Measurements from ENCODE around the gene TBX18.
A peak's percentile ranks its signal among the peaks of the same experiment; 100 is the strongest.

Gene TBX18

DNA sequence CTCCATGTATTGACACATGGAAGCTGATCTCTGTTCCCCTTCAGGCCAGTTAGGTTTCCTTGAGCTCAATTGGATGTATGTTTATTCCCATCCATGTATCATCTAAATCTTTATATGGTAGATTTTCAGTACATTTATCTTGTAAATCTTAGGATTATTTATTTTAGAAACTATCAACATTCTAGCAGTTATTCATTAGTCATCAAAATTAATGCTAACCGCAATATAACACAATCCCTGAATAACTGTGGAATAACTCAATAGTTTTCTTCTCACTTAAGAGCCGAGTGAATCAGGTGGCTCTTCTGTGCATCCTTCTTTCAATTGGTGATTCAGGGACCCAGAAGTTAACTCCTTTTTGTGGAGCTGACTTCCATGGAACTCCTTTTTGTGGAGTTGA lies 15.5 kb upstream of the TBX18 start:
- H3K4me1 ChIP-seq (ENCODE audit: control insufficient read depth, insufficient read depth, low read length) = no peaks in the 10 kb centered on the region
- H3K4me3 ChIP-seq (ENCODE audit: low read depth, low read length) = no peak overlapping the region
- TF ChIP-seq, protein P1, sequence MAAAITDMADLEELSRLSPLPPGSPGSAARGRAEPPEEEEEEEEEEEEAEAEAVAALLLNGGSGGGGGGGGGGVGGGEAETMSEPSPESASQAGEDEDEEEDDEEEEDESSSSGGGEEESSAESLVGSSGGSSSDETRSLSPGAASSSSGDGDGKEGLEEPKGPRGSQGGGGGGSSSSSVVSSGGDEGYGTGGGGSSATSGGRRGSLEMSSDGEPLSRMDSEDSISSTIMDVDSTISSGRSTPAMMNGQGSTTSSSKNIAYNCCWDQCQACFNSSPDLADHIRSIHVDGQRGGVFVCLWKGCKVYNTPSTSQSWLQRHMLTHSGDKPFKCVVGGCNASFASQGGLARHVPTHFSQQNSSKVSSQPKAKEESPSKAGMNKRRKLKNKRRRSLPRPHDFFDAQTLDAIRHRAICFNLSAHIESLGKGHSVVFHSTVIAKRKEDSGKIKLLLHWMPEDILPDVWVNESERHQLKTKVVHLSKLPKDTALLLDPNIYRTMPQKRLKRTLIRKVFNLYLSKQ (tag by site-specific recombination; IDR thresholded peaks at IDR 0.05; ENCODE audit: borderline replicate concordance) = no peak
- ChIA-PET CTCF (interaction anchor here (0.7 kb wide), 1 partner anchor 210 kb away, joined by 3 read pairs; no protein-coding TSS in a partner anchor), POLR2A (interaction anchor here (0.9 kb wide), 1 partner anchor 16 kb away, joined by 3 read pairs; no protein-coding TSS in a partner anchor)
- no peaks in the 10 kb centered on the region for H3K36me3 ChIP-seq (ENCODE audit: control insufficient read depth in 2 of 2, insufficient read depth in 1 of 2, low read length in 2 of 2)
- no peaks in the 10 kb centered on the region for H3K9me3 ChIP-seq (ENCODE audit: control insufficient read depth, insufficient read depth, low read depth, low read length)
- H3K27ac ChIP-seq (ENCODE audit: extremely low read depth, low read depth, low read length) = no peak overlapping the region

DNA sequence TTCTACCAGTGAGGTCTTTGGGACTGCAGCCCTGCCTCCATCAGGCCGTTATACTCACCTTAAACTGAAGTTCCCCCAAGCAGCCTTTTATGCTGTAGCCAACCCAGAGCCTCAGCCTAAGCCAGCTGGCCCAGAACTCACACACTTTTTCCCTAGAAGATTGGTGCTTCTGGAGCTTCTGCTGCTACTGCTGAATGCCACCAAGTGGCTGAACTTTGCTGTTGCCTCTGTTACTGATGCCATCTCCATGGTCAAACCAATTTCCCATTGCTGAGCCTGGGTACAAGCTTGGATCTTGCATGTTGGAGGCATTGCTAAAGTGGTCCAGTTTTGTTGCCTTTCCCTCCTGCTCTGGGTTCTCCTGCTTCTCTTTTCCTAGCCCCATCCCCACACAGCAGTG lies 15.0 kb upstream of the TBX18 start:
- Histone ChIP-seq H3K4me3 (ENCODE audit: low read depth, low read length) (no peak overlapping the region), H3K9me3 (ENCODE audit: control insufficient read depth, insufficient read depth, low read depth, low read length) (no peaks in the 10 kb centered on the region), H3K36me3 (ENCODE audit: control insufficient read depth in 2 of 2, insufficient read depth in 1 of 2, low read length in 2 of 2) (no peaks in the 10 kb centered on the region), H3K27ac (ENCODE audit: extremely low read depth, low read depth, low read length) (no peak overlapping the region), H3K4me1 (ENCODE audit: control insufficient read depth, insufficient read depth, low read length) (no peaks in the 10 kb centered on the region)
- TF ChIP-seq ZNF48 (tag by site-specific recombination; IDR thresholded peaks at IDR 0.05) = no peak
- TF ChIP-seq ZNF654 (tag by site-specific recombination; IDR thresholded peaks at IDR 0.05; ENCODE audit: low read depth) = peak; percentile 18
- ChIA-PET CTCF (interaction anchor here (0.6 to 0.7 kb wide), 3 partner anchors 210 to 897 kb away, joined by 3 read pairs; no protein-coding TSS in a partner anchor), POLR2A (interaction anchor here (0.9 to 2.5 kb wide), 2 partner anchors 15 to 16 kb away, joined by 3 to 7 read pairs; partner anchors contain the start of gene TBX18)

DNA sequence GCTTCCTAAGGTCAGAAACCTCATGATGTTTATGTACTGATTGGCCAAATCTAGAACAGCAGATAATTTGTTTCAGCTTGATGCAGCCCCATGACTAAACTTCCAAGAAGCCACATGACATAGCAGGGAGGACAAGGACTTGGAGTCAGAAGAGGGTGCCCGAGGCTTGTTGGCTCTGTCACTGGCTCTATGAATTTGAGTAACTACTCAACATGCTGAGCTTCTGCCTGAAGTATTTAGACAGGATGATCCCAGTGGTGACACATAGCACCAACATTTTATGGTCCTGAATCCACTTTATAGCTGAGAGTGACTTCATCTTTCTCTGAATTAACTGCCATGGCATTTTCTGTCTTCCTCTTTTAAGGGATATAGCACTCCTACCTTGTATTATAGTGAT lies 13.5 kb upstream of the TBX18 start:
- no peak overlapping the region for H3K4me3 ChIP-seq (ENCODE audit: low read depth, low read length)
- H3K36me3 ChIP-seq (ENCODE audit: control insufficient read depth in 2 of 2, insufficient read depth in 1 of 2, low read length in 2 of 2) = no peaks in the 10 kb centered on the region
- H3K27ac ChIP-seq (ENCODE audit: extremely low read depth, low read depth, low read length) = no peak overlapping the region
- ChIA-PET POLR2A (interaction anchor here (1.1 to 2.5 kb wide), 2 partner anchors 8 to 13 kb away, joined by 4 to 7 read pairs; partner anchors contain the start of gene TBX18), CTCF (interaction anchor here (0.8 to 1.4 kb wide), 2 partner anchors 48 to 546 kb away, joined by 3 to 4 read pairs; no protein-coding TSS in a partner anchor)
- H3K4me1 ChIP-seq (ENCODE audit: control insufficient read depth, insufficient read depth, low read length) = no peaks in the 10 kb centered on the region
- H3K9me3 ChIP-seq (ENCODE audit: control insufficient read depth, insufficient read depth, low read depth, low read length) = no peaks in the 10 kb centered on the region
- TF ChIP-seq ZNF184 (tag by site-specific recombination; IDR thresholded peaks at IDR 0.05) (peak; percentile 83), ZNF366 (tag by site-specific recombination; conservative IDR thresholded peaks at IDR 0.05) (peak; percentile 58), ZNF837 (tag by site-specific recombination; IDR thresholded peaks at IDR 0.05) (no peak), ZBTB21 (tag by site-specific recombination; IDR thresholded peaks at IDR 0.05) (peak; percentile 22; the same call in 1 of the 2 replicates), ZNF600 (tag by site-specific recombination; IDR thresholded peaks at IDR 0.05) (no peak), TCF7L2 (IDR thresholded peaks at IDR 0.05; ENCODE audit: borderline replicate concordance, low read depth, low read length) (no peak), ZNF211 (tag by site-specific recombination; IDR thresholded peaks at IDR 0.05; ENCODE audit: low read depth) (no peak), HOXC10 (CRISPR knock-in tag; IDR thresholded peaks at IDR 0.05) (no peak), ZNF529 (tag by site-specific recombination; IDR thresholded peaks at IDR 0.05; ENCODE audit: insufficient replicate concordance) (no peak), ZEB2 (tag by site-specific recombination; IDR thresholded peaks at IDR 0.05) (peak; percentile 68), ZNF394 (tag by site-specific recombination; IDR thresholded peaks at IDR 0.05; ENCODE audit: borderline replicate concordance) (0 out of 2 replicates have a peak, but pooled peaks have one; percentile 17), ZIC2 (tag by site-specific recombination; IDR thresholded peaks at IDR 0.05) (no peak), SETDB1 (IDR thresholded peaks at IDR 0.05; ENCODE audit: insufficient read length, low read length) (no peak), ZNF629 (tag by site-specific recombination; IDR thresholded peaks at IDR 0.05) (peak; percentile 79), ZNF555 (tag by site-specific recombination; conservative IDR thresholded peaks at IDR 0.05) (no peak)
- TF ChIP-seq, protein P2, sequence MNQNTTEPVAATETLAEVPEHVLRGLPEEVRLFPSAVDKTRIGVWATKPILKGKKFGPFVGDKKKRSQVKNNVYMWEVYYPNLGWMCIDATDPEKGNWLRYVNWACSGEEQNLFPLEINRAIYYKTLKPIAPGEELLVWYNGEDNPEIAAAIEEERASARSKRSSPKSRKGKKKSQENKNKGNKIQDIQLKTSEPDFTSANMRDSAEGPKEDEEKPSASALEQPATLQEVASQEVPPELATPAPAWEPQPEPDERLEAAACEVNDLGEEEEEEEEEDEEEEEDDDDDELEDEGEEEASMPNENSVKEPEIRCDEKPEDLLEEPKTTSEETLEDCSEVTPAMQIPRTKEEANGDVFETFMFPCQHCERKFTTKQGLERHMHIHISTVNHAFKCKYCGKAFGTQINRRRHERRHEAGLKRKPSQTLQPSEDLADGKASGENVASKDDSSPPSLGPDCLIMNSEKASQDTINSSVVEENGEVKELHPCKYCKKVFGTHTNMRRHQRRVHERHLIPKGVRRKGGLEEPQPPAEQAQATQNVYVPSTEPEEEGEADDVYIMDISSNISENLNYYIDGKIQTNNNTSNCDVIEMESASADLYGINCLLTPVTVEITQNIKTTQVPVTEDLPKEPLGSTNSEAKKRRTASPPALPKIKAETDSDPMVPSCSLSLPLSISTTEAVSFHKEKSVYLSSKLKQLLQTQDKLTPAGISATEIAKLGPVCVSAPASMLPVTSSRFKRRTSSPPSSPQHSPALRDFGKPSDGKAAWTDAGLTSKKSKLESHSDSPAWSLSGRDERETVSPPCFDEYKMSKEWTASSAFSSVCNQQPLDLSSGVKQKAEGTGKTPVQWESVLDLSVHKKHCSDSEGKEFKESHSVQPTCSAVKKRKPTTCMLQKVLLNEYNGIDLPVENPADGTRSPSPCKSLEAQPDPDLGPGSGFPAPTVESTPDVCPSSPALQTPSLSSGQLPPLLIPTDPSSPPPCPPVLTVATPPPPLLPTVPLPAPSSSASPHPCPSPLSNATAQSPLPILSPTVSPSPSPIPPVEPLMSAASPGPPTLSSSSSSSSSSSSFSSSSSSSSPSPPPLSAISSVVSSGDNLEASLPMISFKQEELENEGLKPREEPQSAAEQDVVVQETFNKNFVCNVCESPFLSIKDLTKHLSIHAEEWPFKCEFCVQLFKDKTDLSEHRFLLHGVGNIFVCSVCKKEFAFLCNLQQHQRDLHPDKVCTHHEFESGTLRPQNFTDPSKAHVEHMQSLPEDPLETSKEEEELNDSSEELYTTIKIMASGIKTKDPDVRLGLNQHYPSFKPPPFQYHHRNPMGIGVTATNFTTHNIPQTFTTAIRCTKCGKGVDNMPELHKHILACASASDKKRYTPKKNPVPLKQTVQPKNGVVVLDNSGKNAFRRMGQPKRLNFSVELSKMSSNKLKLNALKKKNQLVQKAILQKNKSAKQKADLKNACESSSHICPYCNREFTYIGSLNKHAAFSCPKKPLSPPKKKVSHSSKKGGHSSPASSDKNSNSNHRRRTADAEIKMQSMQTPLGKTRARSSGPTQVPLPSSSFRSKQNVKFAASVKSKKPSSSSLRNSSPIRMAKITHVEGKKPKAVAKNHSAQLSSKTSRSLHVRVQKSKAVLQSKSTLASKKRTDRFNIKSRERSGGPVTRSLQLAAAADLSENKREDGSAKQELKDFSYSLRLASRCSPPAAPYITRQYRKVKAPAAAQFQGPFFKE (tag by site-specific recombination; IDR thresholded peaks at IDR 0.05; ENCODE audit: borderline replicate concordance) = no peak
- TF ChIP-seq, protein P3, sequence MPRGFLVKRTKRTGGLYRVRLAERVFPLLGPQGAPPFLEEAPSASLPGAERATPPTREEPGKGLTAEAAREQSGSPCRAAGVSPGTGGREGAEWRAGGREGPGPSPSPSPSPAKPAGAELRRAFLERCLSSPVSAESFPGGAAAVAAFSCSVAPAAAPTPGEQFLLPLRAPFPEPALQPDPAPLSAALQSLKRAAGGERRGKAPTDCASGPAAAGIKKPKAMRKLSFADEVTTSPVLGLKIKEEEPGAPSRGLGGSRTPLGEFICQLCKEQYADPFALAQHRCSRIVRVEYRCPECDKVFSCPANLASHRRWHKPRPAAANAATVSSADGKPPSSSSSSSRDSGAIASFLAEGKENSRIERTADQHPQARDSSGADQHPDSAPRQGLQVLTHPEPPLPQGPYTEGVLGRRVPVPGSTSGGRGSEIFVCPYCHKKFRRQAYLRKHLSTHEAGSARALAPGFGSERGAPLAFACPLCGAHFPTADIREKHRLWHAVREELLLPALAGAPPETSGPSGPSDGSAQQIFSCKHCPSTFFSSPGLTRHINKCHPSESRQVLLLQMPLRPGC (tag by site-specific recombination; IDR thresholded peaks at IDR 0.05) = 0 out of 2 replicates have a peak, but pooled peaks have one; percentile 23
- TF ChIP-seq, protein P4, sequence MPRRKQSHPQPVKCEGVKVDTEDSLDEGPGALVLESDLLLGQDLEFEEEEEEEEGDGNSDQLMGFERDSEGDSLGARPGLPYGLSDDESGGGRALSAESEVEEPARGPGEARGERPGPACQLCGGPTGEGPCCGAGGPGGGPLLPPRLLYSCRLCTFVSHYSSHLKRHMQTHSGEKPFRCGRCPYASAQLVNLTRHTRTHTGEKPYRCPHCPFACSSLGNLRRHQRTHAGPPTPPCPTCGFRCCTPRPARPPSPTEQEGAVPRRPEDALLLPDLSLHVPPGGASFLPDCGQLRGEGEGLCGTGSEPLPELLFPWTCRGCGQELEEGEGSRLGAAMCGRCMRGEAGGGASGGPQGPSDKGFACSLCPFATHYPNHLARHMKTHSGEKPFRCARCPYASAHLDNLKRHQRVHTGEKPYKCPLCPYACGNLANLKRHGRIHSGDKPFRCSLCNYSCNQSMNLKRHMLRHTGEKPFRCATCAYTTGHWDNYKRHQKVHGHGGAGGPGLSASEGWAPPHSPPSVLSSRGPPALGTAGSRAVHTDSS (tag by site-specific recombination; IDR thresholded peaks at IDR 0.05) = 0 out of 2 replicates have a peak, but pooled peaks have one; percentile 20
